ENCODE measurements around the gene TSPAN5. TPM values are rescaled to one million over a fixed set of nuclear protein-coding genes. Genes with fewer than 3 reads are reported as not detected.

TSPAN5 gene
- total RNA-seq, 2 donors from 2014 or later: 1.8 to 2.0 TPM

DNA sequence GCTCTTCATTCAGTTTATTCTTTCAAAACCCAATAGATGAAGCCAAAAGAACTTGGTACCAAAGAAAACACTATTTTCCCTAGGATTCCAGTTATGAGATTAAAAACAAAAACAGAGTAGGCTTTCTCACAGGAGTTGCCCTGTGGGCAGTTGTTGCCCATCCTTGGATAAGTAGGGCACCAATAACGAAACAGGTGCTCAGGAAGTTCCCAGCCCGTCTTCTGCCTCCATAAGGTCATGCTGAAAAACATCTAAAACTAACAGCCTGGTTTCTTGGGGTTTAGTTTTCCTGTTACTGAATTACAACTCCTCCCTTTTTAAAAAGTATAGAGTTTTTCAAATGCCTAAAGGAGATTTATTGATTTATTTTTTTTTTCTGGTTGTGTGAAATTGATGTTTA lies 14.7 kb downstream of the TSPAN5 start:
- intact Hi-C loops (cut with DNase I): no loop called here
- Histone ChIP-seq H3K9me3 (no peaks in the 10 kb centered on the region), H3K27me3 (no peaks in the 10 kb centered on the region), H3K27ac (no peak overlapping the region), H3K4me3 (no peak overlapping the region), H3K4me1 (no peaks in the 10 kb centered on the region), H3K36me3 (replicated peaks in 1 of 2; ENCODE audit: insufficient read depth in 1 of 2, low read depth in 2 of 2) (no peaks in the 10 kb centered on the region)
- 82 to 86% methylated on average over 2 of the region's 2 CpGs for WGBS, 2 donors
- TF ChIP-seq, protein P1, sequence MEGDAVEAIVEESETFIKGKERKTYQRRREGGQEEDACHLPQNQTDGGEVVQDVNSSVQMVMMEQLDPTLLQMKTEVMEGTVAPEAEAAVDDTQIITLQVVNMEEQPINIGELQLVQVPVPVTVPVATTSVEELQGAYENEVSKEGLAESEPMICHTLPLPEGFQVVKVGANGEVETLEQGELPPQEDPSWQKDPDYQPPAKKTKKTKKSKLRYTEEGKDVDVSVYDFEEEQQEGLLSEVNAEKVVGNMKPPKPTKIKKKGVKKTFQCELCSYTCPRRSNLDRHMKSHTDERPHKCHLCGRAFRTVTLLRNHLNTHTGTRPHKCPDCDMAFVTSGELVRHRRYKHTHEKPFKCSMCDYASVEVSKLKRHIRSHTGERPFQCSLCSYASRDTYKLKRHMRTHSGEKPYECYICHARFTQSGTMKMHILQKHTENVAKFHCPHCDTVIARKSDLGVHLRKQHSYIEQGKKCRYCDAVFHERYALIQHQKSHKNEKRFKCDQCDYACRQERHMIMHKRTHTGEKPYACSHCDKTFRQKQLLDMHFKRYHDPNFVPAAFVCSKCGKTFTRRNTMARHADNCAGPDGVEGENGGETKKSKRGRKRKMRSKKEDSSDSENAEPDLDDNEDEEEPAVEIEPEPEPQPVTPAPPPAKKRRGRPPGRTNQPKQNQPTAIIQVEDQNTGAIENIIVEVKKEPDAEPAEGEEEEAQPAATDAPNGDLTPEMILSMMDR (IDR thresholded peaks at IDR 0.05): no peak
- no peak for TF ChIP-seq POLR2A (IDR thresholded peaks at IDR 0.05)
- ATAC-seq (no peak), DNase-seq (no peak)

- no peaks in the 10 kb centered on the region for H3K9me3 ChIP-seq
- H3K27ac ChIP-seq: no peak overlapping the region
- no peak for TF ChIP-seq POLR2A (IDR thresholded peaks at IDR 0.05)
- TF ChIP-seq, protein P1 (IDR thresholded peaks at IDR 0.05): no peak
- ATAC-seq: peak; percentile 90
- WGBS, 2 donors: 39 to 40% methylated on average over 4 of the region's 4 CpGs
- no peak overlapping the region for H3K4me3 ChIP-seq
- peak in 1 of 4 donors; percentile 17 for DNase-seq
- H3K36me3 ChIP-seq (replicated peaks in 1 of 2; ENCODE audit: insufficient read depth in 1 of 2, low read depth in 2 of 2): no peaks in the 10 kb centered on the region
- intact Hi-C loops (cut with DNase I): no loop called here
- H3K4me1 ChIP-seq: no peaks in the 10 kb centered on the region
- no peaks in the 10 kb centered on the region for H3K27me3 ChIP-seq
Observed at GRCh38 chr4:98642991-98643426, 15.4 kb downstream of the TSPAN5 start.

- Histone ChIP-seq H3K4me1 (no peaks in the 10 kb centered on the region), H3K27ac (no peak overlapping the region), H3K4me3 (no peak overlapping the region), H3K27me3 (no peaks in the 10 kb centered on the region), H3K36me3 (replicated peaks in 1 of 2; ENCODE audit: insufficient read depth in 1 of 2, low read depth in 2 of 2) (no peaks in the 10 kb centered on the region), H3K9me3 (no peaks in the 10 kb centered on the region)
- 89 to 93% methylated on average over 3 of the region's 3 CpGs for WGBS, 2 donors
- intact Hi-C loops (cut with DNase I): no loop called here
- TF ChIP-seq POLR2A (IDR thresholded peaks at IDR 0.05): no peak
- TF ChIP-seq, protein P1 (IDR thresholded peaks at IDR 0.05): no peak
- DNase-seq (no peak), ATAC-seq (no peak)
Observed at GRCh38 chr4:98641906-98642668, 16.3 kb downstream of the TSPAN5 start.

DNA sequence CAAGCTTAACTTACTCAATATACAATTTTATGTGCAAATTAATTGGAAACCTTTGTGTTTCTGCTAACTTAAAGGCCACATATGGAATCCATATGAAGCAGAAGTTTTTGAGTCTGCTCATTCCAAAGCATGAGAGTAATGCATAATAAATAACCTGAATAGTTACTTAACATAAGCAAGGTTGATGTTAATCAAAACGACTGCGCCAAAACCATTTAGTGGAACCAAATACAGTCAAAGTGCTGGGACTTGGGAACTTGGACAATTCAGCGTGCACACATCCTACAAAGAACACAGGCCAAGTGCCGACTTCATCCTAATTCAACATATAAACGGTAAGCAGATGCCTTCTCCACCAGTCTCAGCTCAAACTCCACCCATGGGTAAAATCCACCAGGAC lies 17.0 kb downstream of the TSPAN5 start:
- DNase-seq (no peak), ATAC-seq (no peak)
- Histone ChIP-seq H3K27ac (no peak overlapping the region), H3K36me3 (replicated peaks in 1 of 2; ENCODE audit: insufficient read depth in 1 of 2, low read depth in 2 of 2) (no peaks in the 10 kb centered on the region), H3K4me3 (no peak overlapping the region), H3K9me3 (no peaks in the 10 kb centered on the region), H3K4me1 (no peaks in the 10 kb centered on the region), H3K27me3 (no peaks in the 10 kb centered on the region)
- 88 to 89% methylated on average over 5 of the region's 5 CpGs for WGBS, 2 donors
- intact Hi-C loops (cut with DNase I): no loop called here
- TF ChIP-seq POLR2A (IDR thresholded peaks at IDR 0.05): no peak
- TF ChIP-seq, protein P1 (IDR thresholded peaks at IDR 0.05): no peak

DNA sequence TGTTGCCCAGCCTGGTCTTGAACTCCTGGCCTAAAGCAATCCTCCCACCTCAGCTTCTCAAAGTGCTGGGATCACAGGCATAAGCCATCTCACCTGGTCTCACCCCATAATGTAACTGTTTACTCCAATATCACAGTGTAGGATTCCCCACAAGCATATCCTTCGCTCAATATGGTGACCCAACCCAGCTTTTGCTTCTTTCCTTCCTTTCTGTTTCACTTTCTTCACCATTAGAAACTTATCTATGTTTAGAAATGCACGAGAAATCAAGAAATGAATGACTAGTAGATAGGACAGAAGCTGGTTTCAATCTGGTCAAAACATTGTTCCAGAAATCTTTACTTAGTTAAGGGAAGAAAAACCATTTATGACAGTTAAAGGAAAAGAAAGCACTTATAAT lies 18.9 kb downstream of the TSPAN5 start:
- no peaks in the 10 kb centered on the region for H3K9me3 ChIP-seq
- H3K36me3 ChIP-seq (replicated peaks in 1 of 2; ENCODE audit: insufficient read depth in 1 of 2, low read depth in 2 of 2): no peaks in the 10 kb centered on the region
- H3K27me3 ChIP-seq: no peaks in the 10 kb centered on the region
- no peaks in the 10 kb centered on the region for H3K4me1 ChIP-seq
- TF ChIP-seq, protein P1 (IDR thresholded peaks at IDR 0.05): no peak
- TF ChIP-seq POLR2A (IDR thresholded peaks at IDR 0.05): no peak
- intact Hi-C loops (cut with DNase I): no loop called here
- WGBS, 2 donors: 61 to 72% methylated on average over 2 of the region's 2 CpGs
- H3K4me3 ChIP-seq: no peak overlapping the region
- ATAC-seq: no peak
- no peak for DNase-seq
- H3K27ac ChIP-seq: no peak overlapping the region
